Measurements from ENCODE around the gene C22orf42.

GRCh38 chr22:32106930-32107329 lies 52.2 kb downstream of the C22orf42 start:
- TF ChIP-seq CTCF (IDR thresholded peaks at IDR 0.05) (no peak), POLR2A (IDR thresholded peaks at IDR 0.05) (no peak), POLR2AphosphoS5 (IDR thresholded peaks at IDR 0.05) (no peak)
